GM12801 (cell line): ENCODE results near the gene CLDN18.

Experiments used
- CTCF ChIP-seq: IDR thresholded peaks from one replicate; pipeline ENCODE4 v1.5.1; 2011; ENCODE audit warnings: control low read depth; ENCODE audit not compliant: insufficient read length; ENCODE audit errors: extremely low read depth

CLDN18 gene

GRCh38 chr3:138062626-138063025 is 52.7 kb downstream of the CLDN18 start:
- no peak for TF ChIP-seq CTCF

GRCh38 chr3:138063416-138063815 is 53.5 kb downstream of the CLDN18 start:
- no peak for TF ChIP-seq CTCF

- TF ChIP-seq CTCF, result no peak
Measured at GRCh38 chr3:138065949-138066348, 56.0 kb downstream of the CLDN18 start.

- TF ChIP-seq CTCF, result no peak
Measured at GRCh38 chr3:138066383-138066782, 56.4 kb downstream of the CLDN18 start.

- no peak for TF ChIP-seq CTCF
Measured at GRCh38 chr3:138066972-138067371, 57.0 kb downstream of the CLDN18 start.

GRCh38 chr3:138068046-138068445 is 58.1 kb downstream of the CLDN18 start:
- no peak for TF ChIP-seq CTCF

- peak; percentile 93 for TF ChIP-seq CTCF
Measured at GRCh38 chr3:138068579-138069174, 58.7 kb downstream of the CLDN18 start.
